Frontal cortex (tissue), 4 donors: ENCODE measurements around the gene SEC14L2. TPM values are rescaled to one million over a fixed set of nuclear protein-coding genes. Genes with fewer than 3 reads are reported as not detected.
"Not testable (repeated sequence)": the region's sequence is repeated elsewhere in the genome, so short reads cannot be mapped to it uniquely, and the experiment has no call there.

Experiments used
- DNase-seq, 2 donors: peaks; one replicate each; pipeline ENCODE4 v3.0.0; 2012; ENCODE audit warnings: low spot score in 2 of 2
- FAIRE-seq: peaks from 2 replicates; lab custom pipeline; 2012; peaks lifted over from hg19 to GRCh38; lab: Jason Lieb, UNC
- total RNA-seq: library from RNA; depleted of rRNA; stranded (reverse); fragments of >200 nt; gene quantifications from one replicate; pipeline ENCODE4 v1.2.3, GENCODE V29; 2014
- donor health status: control.
- donor health status: control.
- donor health status: control.

SEC14L2 gene
- total RNA-seq, 1 donor from 2014 or later = 6.5 TPM

DNA sequence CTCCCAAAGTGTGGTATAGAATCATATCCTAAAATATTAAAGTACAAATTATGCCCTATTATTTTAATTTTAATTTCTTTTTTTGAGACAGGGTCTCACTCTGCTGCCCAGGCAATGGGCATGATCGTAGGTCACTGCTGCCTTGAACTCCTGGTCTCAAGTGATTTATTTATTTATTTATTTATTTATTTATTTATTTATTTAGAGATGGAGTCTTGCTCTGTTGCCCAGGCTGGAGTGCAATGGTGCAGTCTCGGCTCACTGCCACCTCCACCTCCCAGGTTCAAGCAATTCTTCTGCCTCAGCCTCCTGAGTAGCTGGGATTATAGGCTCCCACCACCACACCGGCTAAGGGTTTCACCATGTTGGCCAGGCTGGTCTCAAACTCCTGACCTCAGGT is 4.2 kb downstream of the SEC14L2 start:
- FAIRE-seq, DNase-seq: not testable (repeated sequence)

DNA sequence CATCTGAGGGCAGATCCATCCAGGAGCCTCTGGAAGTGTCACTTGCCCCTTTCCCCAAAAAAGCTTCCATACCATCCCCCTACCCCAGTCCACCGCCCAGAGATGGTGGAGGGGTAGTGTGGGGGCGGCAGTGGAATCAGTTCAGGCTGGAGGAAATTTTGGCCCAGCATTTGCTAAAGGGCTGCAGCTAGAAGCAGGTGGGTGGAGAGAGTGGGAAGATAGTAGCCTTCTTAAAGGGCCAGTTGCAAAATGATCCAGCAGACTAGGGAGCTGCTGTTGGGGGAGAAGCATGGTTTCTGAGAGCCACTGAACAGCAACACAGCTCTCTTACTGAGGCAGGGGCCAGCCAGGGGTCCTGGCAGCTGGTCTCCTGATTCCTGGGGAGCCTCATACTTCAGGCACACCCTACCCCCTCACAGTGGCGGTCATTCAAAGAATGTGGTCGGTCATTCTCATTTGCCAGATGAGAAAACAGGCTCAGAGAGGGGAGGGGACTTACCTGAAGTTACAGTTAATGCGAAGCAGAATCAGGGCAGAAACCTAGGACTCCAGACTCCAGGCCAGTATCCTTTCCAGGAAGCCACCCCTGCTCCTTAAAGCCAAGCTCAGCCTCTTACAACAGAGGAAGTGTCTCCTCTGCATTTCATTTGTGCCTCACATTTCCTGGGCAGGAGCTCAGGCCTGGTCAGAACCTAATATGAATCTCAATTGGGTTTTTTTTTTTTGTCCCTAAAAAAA is 5.4 kb downstream of the SEC14L2 start:
- FAIRE-seq = no peak
- DNase-seq = no peak

DNA sequence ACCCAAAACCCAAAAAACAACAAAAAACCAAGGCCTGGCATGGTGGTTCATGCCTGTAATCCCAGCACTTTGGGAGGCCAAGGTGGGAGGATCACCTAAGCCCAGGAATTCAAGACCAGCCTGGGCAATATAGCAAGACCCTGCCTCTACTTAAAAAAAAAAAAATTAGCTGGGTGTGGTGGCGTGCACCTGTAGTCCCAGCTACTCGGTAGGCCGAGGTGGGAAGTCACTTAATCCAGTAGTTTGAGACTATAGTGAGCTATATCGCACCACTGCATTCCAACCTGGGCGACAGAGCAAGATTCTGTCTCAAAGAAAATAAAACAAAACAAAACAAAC is 5.9 kb downstream of the SEC14L2 start:
- not testable (repeated sequence) for DNase-seq, FAIRE-seq

DNA sequence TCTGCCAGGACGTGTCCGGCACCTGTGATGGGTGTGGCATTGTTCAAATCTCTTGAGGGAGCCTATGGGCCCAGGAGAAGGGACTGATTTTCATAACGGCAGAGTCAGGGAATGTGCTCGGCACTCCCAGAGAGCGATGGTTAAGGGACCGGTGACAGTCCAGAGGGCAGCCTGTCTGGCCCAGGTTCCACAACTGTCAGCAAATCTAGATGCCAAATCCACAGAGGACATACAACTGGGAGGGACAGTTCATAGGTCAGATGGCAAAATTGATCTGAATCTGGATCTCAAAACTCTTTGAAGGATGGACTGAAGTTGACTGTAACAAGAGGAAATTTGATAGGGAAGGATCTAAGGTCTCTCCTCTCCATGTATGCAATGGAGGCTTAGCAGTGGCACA is 7.5 kb downstream of the SEC14L2 start:
- FAIRE-seq (no peak), DNase-seq (no peak)

DNA sequence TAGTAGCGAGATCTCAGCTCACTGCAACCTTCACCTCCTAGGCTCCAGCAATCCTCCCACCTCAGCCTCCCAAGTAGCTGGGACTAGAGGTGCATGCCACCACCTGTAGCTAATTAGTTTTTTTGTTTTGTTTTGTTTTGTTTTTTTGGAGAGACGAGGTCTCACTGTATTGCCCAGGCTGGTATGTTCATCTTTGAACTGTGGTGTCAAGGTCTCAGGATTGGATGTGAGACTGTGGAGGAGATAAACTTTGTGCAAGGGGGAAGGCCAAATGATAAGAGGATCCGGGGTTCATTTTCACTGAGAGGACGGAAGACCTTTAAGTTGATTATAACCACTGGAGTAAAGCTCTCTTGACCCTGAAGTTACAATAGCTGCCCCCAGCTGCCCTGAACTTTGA is 8.9 kb downstream of the SEC14L2 start:
- DNase-seq = no peak
- FAIRE-seq = no peak

DNA sequence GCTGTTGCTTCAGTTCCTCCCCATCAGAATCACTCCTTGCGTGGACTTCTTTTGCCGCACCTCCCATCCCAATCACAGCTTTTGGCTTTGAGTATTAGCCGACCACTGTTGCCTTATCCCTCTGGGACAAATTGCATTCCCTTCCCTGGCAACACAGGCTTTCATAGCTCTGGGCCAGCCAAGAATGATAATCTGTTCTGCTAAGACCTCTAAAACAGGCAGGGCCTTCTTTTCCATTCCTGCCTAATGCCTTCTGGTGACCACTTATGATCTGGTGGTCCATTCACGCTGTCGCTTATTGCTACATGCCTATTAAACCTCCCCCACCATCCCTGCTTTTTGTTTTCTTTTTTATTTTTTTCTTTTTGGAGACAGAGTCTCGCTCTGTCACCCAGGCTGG is 9.6 kb downstream of the SEC14L2 start:
- no peak for DNase-seq
- FAIRE-seq = no peak

DNA sequence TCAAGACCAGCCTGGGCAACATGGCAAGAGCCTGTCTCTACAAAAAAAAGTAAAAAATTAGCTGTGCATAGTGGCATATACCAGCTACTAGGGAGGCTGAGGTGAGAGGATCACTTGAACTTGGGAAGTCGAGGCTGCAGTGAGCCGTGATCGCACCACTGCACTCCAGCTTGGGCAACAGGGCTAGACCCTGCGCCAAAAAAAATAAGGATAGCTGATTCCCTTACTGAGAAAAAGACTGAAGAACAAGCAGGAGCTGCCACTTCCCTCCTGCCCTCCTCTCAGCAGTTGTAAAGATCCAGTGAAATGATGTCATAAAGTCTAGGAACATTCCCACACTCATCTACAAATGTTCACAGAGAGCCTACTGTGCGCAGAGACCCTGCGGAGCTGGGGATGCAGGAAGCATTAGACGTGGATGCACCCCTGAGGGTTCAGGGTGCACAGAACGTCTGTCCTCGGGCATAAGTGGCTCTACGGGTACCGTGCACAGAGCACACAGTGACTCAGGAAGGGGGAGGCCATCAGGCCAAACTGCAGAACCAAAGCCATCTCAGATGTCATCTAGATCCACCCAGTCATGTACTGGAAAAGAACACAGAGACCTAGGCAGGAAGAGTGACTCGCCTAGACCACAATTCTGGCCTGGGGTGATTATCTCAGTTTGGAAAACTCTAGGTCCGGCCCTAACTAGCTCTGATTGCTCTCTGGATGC is 11.7 kb downstream of the SEC14L2 start:
- no peak for FAIRE-seq
- no peak for DNase-seq

DNA sequence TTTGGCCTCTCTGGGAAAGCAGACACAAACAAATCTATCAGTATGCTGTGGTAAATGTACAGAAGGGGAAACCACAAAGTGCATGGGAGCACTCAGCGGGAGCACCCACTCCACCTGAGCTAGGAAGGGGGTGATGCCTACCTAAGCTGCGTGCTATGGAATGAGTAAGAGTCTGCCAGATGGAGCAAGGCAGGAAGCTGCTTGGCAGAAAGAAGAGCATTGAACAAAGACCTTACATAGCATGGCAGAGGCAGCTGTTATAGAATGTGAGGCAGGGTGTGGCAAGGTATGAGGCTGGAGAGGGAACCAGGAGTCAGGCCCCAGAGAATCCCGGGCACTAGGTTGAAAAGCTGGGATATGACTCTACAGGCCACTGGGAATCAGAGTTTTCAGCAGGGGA is 15.0 kb downstream of the SEC14L2 start:
- FAIRE-seq = no peak
- DNase-seq = no peak

DNA sequence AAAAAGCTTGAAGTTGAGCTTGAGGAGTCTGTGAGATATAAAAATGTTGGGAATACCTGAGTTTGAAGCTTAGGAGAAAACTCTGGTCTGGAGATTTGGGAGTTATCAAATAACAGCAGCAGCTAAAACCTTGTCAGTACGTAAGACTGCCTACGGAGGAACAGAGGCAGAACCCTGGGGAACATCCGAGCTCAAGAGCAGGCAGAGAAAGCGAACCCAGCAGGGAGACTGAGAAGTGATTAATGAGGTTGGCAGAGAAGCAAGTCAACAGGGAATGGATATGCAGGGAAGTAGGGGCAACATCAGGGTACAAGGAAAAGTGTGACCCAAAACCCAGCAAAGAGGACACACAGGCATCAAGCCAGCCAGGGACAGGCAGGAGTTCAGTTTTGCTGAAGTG is 16.2 kb downstream of the SEC14L2 start:
- FAIRE-seq (no peak), DNase-seq (no peak)

DNA sequence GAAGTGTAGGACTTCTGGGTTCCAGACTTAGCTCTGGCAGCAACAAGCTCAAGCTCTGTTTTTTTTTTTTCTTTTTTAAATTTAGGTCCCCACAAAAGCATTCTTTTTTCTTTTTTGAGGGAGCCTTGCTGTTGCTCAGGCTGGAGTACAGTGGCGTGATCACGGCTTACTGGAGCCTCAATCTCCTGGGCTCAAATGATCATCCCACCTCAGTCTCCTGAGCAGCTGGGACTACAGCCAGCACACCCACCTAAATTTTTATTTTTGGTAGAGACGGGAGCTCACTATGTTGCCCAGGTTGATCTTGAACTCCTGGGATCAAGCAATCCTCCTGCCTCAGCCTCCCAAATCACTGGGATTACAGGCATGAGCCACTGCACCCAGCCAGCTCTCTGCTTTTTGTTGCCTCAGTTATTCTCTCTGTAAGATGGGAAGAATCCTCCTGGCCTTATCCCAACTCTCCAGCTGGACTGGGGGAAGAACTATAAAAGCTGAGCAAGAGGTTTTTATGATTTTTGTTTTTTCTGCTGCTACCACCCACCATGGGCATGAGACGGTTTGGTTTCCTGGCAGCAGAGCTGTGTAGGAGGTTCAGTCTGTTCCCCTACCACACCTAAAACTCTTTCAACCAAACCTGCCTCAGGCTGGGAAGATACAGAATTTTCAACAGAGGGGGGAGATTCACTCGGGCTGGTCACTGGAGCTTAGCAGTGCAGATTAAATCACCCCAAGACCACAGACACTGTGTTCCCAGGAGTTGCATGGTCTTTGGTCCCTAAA is 17.1 kb downstream of the SEC14L2 start:
- DNase-seq (no peak), FAIRE-seq (no peak)

DNA sequence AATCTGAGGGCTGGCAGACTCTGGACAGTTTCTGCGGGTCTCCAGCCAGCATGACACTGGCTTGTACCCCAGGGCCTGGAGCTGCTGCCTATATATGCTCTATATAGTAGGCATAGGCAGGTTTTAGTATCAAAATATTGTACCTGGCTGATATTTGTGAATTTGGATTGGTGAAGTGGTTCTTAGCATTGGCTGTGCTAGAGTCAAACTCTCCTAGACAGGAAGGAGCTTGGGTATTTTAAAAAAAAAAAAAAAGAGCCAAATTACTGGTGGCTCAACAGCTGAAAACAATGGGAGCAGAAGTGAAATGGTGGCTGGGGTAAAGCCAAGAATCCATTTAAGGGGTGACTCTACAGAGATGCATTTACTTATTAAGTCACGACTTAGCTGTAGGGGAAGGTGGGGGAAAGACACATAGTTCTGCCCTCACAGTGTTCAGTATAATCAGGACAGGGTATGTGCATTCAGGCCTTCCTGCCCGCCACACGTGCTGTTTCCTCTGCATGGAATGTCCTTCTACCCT is 17.8 kb downstream of the SEC14L2 start:
- DNase-seq = no peak
- FAIRE-seq = no peak

DNA sequence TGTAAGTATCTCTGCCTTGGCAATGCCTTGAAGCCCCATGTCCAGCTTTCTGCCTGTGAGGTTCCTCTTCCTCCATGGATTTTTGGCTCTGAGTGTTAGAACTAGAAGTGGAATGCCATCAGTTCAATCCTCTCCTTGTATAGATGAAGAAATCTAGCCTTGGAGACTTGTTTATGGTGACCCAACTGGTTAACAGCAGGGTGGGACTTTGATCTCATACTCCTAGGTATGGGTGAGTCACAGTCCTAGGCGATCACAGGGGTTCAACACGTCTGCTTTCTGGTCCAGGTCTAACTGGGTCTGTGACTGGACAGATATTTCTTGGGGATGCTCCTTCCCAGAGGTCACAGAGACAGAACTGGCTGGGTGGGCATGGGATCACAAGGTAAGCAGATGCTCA is 19.6 kb downstream of the SEC14L2 start:
- FAIRE-seq = no peak
- DNase-seq = no peak

DNA sequence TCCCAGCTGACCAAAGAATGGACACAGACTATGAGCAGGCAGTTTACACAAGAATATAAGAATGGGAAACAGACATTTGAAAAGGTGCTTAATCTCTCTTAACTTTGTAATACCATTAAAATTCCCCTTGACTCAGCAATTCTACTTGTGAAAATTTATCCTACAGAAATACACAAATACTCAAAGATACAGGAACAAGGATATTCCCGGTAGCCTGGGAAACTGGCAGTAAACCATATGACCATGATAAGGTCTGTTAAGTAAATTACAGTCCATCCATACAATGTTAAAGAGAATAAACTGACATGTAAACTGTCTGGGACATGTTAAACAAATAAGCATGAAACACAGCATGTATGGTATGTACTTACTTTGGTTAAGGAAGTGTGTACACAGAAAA is 20.0 kb downstream of the SEC14L2 start:
- no peak for DNase-seq
- FAIRE-seq = no peak

DNA sequence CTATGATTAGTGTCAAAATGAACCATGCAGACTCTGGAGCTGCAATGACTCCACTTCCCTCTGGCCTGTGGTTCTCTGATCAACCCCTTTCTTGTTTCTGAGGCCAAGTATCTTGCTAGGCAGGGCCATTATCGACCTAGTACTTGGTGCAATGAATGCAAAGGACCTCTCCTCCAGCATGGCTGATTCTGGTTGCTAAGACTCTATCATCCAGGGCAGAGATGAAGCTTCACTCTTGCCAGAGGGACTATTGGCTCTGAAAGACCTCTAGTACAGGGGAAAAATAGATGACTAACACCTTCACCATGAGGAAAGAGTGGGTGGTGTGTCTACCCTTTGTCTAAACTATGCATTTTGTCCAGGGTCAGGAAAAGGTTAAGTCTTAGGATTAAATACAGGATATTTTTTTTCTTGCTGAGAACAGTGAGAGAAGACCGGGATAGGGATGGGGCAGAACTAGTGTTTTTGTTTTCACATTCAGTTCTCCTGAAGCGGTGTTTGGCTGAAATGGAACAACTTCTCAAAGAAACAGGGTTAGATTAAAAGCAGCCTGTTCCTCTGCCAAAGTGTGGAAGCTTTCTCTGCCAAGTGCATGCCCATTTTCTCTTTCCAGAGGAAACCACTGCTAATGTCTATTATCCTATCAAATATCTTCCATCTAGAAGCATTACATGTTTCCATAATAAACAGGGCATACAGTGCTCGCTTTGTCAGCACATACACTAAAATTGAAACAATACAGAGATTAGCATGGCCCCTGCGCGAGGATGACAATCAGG is 23.7 kb downstream of the SEC14L2 start:
- DNase-seq = no peak
- no peak for FAIRE-seq

DNA sequence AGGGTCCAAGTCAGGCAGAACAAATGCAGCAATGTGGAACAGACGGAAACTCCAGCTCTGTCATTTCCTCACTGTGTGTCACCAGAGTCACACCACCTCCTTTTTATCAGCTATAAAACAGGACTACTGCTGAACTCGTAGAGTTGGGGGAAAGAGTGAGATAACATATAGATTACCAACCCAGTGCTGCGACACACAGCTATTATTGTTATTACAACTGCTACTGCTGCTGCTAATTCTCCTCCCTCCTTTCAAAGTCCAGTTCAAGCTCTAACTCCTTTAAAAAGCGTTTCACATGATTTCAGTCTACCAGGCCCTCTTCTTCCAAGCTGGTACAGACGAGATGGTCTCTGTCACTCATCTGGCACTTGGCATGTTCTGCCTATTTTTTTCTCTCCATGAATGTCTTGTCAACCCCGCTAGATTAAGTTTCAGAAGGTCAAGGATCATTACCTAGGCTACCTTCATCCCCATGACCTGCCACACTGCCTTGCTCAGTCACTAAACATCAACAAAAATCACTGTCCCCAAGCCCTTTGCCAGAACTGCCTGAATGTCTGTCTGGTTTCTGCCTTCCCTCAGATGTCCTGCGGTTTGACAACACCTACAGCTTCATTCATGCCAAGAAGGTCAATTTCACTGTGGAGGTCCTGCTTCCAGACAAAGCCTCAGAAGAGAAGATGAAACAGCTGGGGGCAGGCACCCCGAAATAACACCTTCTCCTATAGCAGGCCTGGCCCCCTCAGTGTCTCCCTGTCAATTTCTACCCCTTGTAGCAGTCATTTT is 25.1 kb downstream of the SEC14L2 start:
- DNase-seq (no peak), FAIRE-seq (no peak)

DNA sequence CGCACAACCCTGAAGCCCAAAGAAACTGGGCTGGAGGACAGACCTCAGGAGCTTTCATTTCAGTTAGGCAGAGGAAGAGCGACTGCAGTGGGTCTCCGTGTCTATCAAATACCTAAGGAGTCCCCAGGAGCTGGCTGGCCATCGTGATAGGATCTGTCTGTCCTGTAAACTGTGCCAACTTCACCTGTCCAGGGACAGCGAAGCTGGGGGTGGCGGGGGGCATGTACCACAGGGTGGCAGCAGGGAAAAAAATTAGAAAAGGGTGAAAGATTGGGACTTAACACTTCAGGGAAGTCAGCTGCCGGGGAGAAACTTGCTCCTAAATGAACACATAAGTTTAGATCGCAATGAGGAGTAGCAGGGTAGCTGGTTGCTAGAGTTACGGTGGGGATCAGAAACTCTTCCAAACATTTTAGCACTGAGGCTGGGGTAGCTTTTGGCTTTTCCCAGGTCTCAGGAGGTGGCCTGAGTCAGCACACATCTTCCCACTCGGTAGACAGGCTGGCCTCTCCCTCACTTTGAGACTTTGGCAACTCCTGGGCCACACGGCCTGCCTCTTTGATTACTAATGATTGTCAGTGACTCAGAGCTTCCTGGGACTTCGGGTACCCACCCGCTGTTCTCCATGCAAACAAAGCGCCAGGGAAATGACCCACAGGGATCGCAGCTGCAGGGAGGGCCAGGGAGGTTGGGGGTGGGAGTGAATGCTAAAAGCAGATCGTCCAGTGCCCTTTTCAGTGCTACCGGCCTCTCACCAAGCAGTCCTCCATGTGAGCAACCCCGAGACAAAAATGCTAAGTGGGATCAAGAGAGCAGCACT is 25.9 kb downstream of the SEC14L2 start:
- DNase-seq (peak in 1 of 2 donors; percentile 56), FAIRE-seq (no peak)

DNA sequence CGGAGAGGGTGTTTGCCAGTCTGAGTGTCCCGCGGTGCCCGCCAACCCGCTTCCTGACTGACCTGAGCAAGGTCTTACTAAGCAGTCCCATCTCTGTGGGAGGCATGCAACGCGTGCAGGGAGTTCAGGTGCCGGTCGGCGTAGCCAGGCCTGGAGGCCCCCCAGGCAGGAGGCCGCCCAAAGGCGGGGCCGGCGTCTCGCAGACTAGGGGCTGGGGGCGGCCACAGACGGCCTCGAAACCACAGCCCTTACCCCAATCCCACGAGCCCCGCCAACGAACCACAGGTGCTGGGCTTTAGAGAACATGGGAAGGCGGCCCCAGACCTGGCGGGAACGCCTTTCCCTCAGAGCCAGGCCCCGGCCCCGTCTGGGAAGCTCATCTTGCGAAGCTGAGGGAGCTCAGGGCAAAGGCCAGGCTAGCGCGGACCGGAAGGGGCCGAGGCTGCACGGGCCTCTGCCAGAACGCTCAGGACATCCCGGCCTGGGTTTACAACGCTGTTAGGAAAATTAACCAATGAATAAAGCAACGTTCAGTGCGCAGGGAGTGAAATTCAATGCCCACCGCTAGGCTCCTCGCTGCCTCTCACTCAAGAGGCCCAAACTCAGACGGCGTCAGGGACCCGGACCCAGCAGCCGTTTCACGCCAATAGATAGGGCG is 26.6 kb downstream of the SEC14L2 start:
- DNase-seq (no peak), FAIRE-seq (no peak)
